Renal pelvis (tissue), 3 donors: ENCODE measurements around the gene RBAK. TPM values are rescaled to one million over a fixed set of nuclear protein-coding genes. Genes with fewer than 3 reads are reported as not detected.

Experiments
- polyA plus RNA-seq, 3 donors: library from polyadenylated mRNA; unstranded; fragments of 120-200 nt; gene quantifications; one replicate each; pipeline ENCODE4 v1.2.1, GENCODE V29; 2013; ENCODE audit not compliant: insufficient read length in 3 of 3

RBAK gene
- polyA plus RNA-seq, 3 donors: 19.8 to 24.5 (median 20.4) TPM

Other genes starting within 250 kb of the RBAK start
- gene PAPOLB, start 183.8 kb upstream of the RBAK start, polyA plus RNA-seq: under 1 TPM; 0.04 to 0.09 (median 0.06) TPM
- 1 to 10 TPM; 2.1 to 2.9 (median 2.2) TPM for gene RADIL, start 162.1 kb upstream of the RBAK start, polyA plus RNA-seq
- gene MMD2, start 86.7 kb upstream of the RBAK start, polyA plus RNA-seq: under 1 TPM in 1 of 3 donors, not detected in 2; 0.23 TPM
- 10 to 100 TPM; 64.0 to 75.5 (median 69.2) TPM for gene WIPI2, start 144.4 kb downstream of the RBAK start, polyA plus RNA-seq
- gene SLC29A4, start 237.1 kb downstream of the RBAK start, polyA plus RNA-seq: 10 to 100 TPM; 26.3 to 33.8 (median 27.2) TPM